Aorta (tissue), 5 donors: ENCODE results near the gene PLCH2. TPM values are rescaled to one million over a fixed set of nuclear protein-coding genes. Genes with fewer than 3 reads are reported as not detected.
A peak's percentile ranks its signal among the peaks of the same experiment; 100 is the strongest.

Experiments used
- ATAC-seq: fragments of 200-7000 bp; cut with Tn5 transposase; one replicate; pipeline ENCODE4 v1.9.1; 2022; ENCODE audit warnings: moderate library complexity; ENCODE audit not compliant: low FRiP score
- DNase-seq, 2 donors: peaks; one replicate each; pipeline ENCODE4 v3.0.0-alpha.2; 2020
- H3K27ac ChIP-seq, 2 donors: one replicate each; pipeline ENCODE4 v1.5.1; 2013; ENCODE audit warnings: low read length in 2 of 2, mild to moderate bottlenecking in 2 of 2, moderate library complexity in 2 of 2, control low read depth in 1 of 2, inconsistent platforms in 1 of 2, low read depth in 1 of 2
- H3K27me3 ChIP-seq, 2 donors: one replicate each; pipeline ENCODE4 v1.6.1; 2013; ENCODE audit warnings: control low read depth in 1 of 2, low read length in 1 of 2, mild to moderate bottlenecking in 1 of 2, moderate library complexity in 1 of 2; ENCODE audit not compliant: insufficient read depth in 2 of 2, control insufficient read depth in 1 of 2
- H3K36me3 ChIP-seq, 2 donors: one replicate each; pipeline ENCODE4 v1.6.1; 2013; ENCODE audit warnings: control low read depth in 1 of 2, low read length in 1 of 2, mild to moderate bottlenecking in 1 of 2; ENCODE audit not compliant: insufficient read depth in 2 of 2, control insufficient read depth in 1 of 2
- H3K4me1 ChIP-seq, 2 donors: one replicate each; pipeline ENCODE4 v1.6.1; 2013; ENCODE audit warnings: low read length in 2 of 2, control low read depth in 1 of 2, mild to moderate bottlenecking in 1 of 2, moderate library complexity in 1 of 2; ENCODE audit not compliant: insufficient read depth in 2 of 2, control insufficient read depth in 1 of 2
- H3K4me3 ChIP-seq, 2 donors: one replicate each; pipeline ENCODE4 v1.5.1; 2013; ENCODE audit warnings: low read length in 2 of 2, control low read depth in 1 of 2, mild to moderate bottlenecking in 1 of 2
- H3K9me3 ChIP-seq: one replicate; pipeline ENCODE4 v1.6.1; 2013; ENCODE audit warnings: mild to moderate bottlenecking, low read length; ENCODE audit not compliant: control insufficient read depth
- WGBS, 2 donors: extraction: QIAGEN DNeasy Blood & Tissue Kit; methylation state at CpG; one replicate each; pipeline ENCODE4 v1.1.7; 2013; 5-methylcytosine and 5-hydroxymethylcytosine counted together
- intact Hi-C, 2 donors: fragments of 100-400 bp; cut with DNase I; formaldehyde crosslinking; loops; one replicate each; pipeline versions ENCODE4 v1.14.2 to v1.15.0; 2022
- polyA plus RNA-seq, 2 donors: library from polyadenylated mRNA; stranded (reverse); fragments of 200-250 nt; gene quantifications; one replicate each; pipeline ENCODE4 v1.2.3, GENCODE V29; 2013
- total RNA-seq, 2 donors: library from RNA; stranded (reverse); fragmentation: NEBNext Ultra II Directional; extraction: Animal tissue kit (Norgen Biotek cat#: 25700); gene quantifications; one replicate each; pipeline ENCODE4 v1.2.1, GENCODE V29; 2021
- donor health status: healthy with polysubstance abuse.
- donor health status: Bipolar disorder and iron deficiency.
- donor health status: DM: no; HTN: no; CAD: no.
- donor health status: DM: no; HTN: no; CAD: no.
- donor health status: DM: yes; HTN: yes; CAD: no.

The PLCH2 gene
- total and polyA plus RNA-seq, 4 donors, result 0.71 to 1.6 TPM; not detected in 2

- no peaks in the 10 kb centered on the region for H3K4me1 ChIP-seq
- no peak overlapping the region for H3K4me3 ChIP-seq
- no peaks in the 10 kb centered on the region for H3K27me3 ChIP-seq
- H3K27ac ChIP-seq, result no peak overlapping the region
- intact Hi-C loops, result no loop called here
- DNase-seq (no peak), ATAC-seq (no peak)
- WGBS, 2 donors, result 19 to 24% methylated on average over 27 of the region's 27 CpGs
- H3K36me3 ChIP-seq, result no peaks in the 10 kb centered on the region
- H3K9me3 ChIP-seq, result no peaks in the 10 kb centered on the region
These were observed 5.6 kb upstream of the PLCH2 start for GRCh38 chr1:2470290-2471158.

- H3K27ac ChIP-seq, result no peak overlapping the region
- ATAC-seq (no peak), DNase-seq (no peak)
- no peak overlapping the region for H3K4me3 ChIP-seq
- no peaks in the 10 kb centered on the region for H3K9me3 ChIP-seq
- H3K27me3 ChIP-seq, result no peaks in the 10 kb centered on the region
- WGBS, 2 donors, result 63 to 83% methylated on average over 5 to 7 of the region's 7 CpGs
- intact Hi-C loops, result no loop called here
- no peaks in the 10 kb centered on the region for H3K36me3 ChIP-seq
- no peaks in the 10 kb centered on the region for H3K4me1 ChIP-seq
These were observed 5.0 kb upstream of the PLCH2 start for GRCh38 chr1:2471159-2471471.

- Histone ChIP-seq H3K27me3 (no peaks in the 10 kb centered on the region), H3K9me3 (no peaks in the 10 kb centered on the region), H3K27ac (no peak overlapping the region), H3K36me3 (no peaks in the 10 kb centered on the region), H3K4me1 (no peaks in the 10 kb centered on the region), H3K4me3 (no peak overlapping the region)
- DNase-seq (no peak), ATAC-seq (no peak)
- WGBS, 2 donors, result 74 to 77% methylated on average over 13 to 15 of the region's 15 CpGs
- intact Hi-C loops, result no loop called here
These were observed 4.5 kb upstream of the PLCH2 start for GRCh38 chr1:2471587-2472001.

GRCh38 chr1:2472109-2472508, 4.0 kb upstream of the PLCH2 start:
- H3K27me3 ChIP-seq, result no peaks in the 10 kb centered on the region

GRCh38 chr1:2472561-2473177, 3.4 kb upstream of the PLCH2 start:
- ATAC-seq (no peak), DNase-seq (no peak)
- Histone ChIP-seq H3K4me1 (no peaks in the 10 kb centered on the region), H3K27me3 (no peaks in the 10 kb centered on the region), H3K36me3 (no peaks in the 10 kb centered on the region), H3K9me3 (no peaks in the 10 kb centered on the region), H3K4me3 (no peak overlapping the region), H3K27ac (no peak overlapping the region)
- WGBS, 2 donors, result 42 to 54% methylated on average over 25 of the region's 25 CpGs
- intact Hi-C loops, result no loop called here

More at GRCh38 chr1:2472109-2472508, 4.0 kb upstream of the PLCH2 start:
- Histone ChIP-seq H3K4me1 (no peaks in the 10 kb centered on the region), H3K27ac (no peak overlapping the region), H3K36me3 (no peaks in the 10 kb centered on the region), H3K9me3 (no peaks in the 10 kb centered on the region), H3K4me3 (no peak overlapping the region)
- intact Hi-C loops, result no loop called here
- ATAC-seq (no peak), DNase-seq (no peak)
- 33 to 37% methylated on average over 16 to 17 of the region's 17 CpGs for WGBS, 2 donors

GRCh38 chr1:2473198-2473597, 2.9 kb upstream of the PLCH2 start:
- no peak overlapping the region for H3K4me3 ChIP-seq
- intact Hi-C loops, result no loop called here
- no peaks in the 10 kb centered on the region for H3K36me3 ChIP-seq
- ATAC-seq, result no peak
- no peaks in the 10 kb centered on the region for H3K27me3 ChIP-seq
- WGBS, 2 donors, result 72 to 83% methylated on average over 9 to 13 of the region's 13 CpGs
- H3K4me1 ChIP-seq, result no peaks in the 10 kb centered on the region
- DNase-seq, result no peak
- no peaks in the 10 kb centered on the region for H3K9me3 ChIP-seq
- H3K27ac ChIP-seq, result no peak overlapping the region

GRCh38 chr1:2474104-2474844, 1.8 kb upstream of the PLCH2 start:
- H3K4me1 ChIP-seq, result no peaks in the 10 kb centered on the region
- no peak for DNase-seq
- ATAC-seq, result no peak
- H3K27me3 ChIP-seq, result no peaks in the 10 kb centered on the region
- no peak overlapping the region for H3K27ac ChIP-seq
- whole genome bisulfite sequencing, 2 donors, result 56% methylated on average over 15 to 17 of the region's 17 CpGs
- intact Hi-C loops, result no loop called here
- no peaks in the 10 kb centered on the region for H3K9me3 ChIP-seq
- H3K4me3 ChIP-seq, result no peak overlapping the region
- no peaks in the 10 kb centered on the region for H3K36me3 ChIP-seq

GRCh38 chr1:2474933-2475371, 1.1 kb upstream of the PLCH2 start:
- Histone ChIP-seq H3K4me1 (no peaks in the 10 kb centered on the region), H3K36me3 (no peaks in the 10 kb centered on the region), H3K27me3 (no peaks in the 10 kb centered on the region), H3K4me3 (no peak overlapping the region), H3K27ac (no peak overlapping the region), H3K9me3 (no peaks in the 10 kb centered on the region)
- ATAC-seq (peak; percentile 12), DNase-seq (no peak)
- WGBS, 2 donors, result 56 to 59% methylated on average over 13 of the region's 13 CpGs
- intact Hi-C loops, result no loop called here
